ENCODE measurements around the gene BTBD2. TPM values are rescaled to one million over a fixed set of nuclear protein-coding genes. Genes with fewer than 3 reads are reported as not detected.

Gene BTBD2
- total and polyA plus RNA-seq, 2 of the 8 experiments (the other 6 are each of a cell fraction or from before 2014, with no cell fraction given) = 91.7 to 92.3 TPM

DNA sequence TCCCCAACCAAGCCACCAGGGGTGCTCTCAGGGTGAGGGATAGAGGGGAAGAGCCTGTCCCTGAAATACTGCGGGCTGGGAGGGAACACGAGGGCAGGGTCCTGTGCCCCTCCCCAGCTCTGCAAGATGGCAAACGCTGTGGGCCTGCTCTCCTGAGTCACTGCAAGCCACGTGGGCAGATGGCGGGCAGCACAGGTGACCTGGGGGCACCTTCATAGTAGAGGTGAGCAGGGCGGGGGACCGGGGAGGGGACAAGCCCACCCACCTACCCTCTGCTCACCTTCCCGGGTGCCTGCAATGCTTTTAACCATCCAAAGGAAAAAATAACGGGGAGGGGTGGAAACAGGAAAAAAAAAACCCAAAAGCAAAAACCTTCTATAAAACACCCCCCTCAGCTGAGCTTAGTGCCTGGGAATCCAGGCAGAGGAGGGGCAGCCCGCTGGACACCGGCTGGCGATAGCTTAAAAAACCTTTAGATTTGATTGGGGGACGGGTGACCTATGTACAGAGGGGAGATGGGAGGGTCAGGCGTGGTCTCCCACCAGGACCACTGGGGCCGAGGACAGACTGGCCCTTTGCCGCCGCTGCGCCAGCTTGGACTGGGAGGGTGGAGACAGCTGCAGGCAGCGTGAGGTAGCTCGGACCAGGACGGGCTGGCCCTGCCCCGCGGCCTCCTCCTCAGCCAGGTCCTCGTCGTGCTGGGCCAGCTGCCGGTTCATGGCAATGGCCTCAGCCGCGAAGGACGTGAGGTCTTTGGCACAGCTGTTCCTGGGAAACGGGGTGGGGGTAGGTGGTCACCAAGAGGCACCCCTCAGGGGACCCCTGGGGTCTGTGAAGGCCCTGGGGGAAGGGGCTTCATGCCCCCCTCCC lies 23.8 kb upstream of the BTBD2 start (continued):
- TF ChIP-seq, protein P1, sequence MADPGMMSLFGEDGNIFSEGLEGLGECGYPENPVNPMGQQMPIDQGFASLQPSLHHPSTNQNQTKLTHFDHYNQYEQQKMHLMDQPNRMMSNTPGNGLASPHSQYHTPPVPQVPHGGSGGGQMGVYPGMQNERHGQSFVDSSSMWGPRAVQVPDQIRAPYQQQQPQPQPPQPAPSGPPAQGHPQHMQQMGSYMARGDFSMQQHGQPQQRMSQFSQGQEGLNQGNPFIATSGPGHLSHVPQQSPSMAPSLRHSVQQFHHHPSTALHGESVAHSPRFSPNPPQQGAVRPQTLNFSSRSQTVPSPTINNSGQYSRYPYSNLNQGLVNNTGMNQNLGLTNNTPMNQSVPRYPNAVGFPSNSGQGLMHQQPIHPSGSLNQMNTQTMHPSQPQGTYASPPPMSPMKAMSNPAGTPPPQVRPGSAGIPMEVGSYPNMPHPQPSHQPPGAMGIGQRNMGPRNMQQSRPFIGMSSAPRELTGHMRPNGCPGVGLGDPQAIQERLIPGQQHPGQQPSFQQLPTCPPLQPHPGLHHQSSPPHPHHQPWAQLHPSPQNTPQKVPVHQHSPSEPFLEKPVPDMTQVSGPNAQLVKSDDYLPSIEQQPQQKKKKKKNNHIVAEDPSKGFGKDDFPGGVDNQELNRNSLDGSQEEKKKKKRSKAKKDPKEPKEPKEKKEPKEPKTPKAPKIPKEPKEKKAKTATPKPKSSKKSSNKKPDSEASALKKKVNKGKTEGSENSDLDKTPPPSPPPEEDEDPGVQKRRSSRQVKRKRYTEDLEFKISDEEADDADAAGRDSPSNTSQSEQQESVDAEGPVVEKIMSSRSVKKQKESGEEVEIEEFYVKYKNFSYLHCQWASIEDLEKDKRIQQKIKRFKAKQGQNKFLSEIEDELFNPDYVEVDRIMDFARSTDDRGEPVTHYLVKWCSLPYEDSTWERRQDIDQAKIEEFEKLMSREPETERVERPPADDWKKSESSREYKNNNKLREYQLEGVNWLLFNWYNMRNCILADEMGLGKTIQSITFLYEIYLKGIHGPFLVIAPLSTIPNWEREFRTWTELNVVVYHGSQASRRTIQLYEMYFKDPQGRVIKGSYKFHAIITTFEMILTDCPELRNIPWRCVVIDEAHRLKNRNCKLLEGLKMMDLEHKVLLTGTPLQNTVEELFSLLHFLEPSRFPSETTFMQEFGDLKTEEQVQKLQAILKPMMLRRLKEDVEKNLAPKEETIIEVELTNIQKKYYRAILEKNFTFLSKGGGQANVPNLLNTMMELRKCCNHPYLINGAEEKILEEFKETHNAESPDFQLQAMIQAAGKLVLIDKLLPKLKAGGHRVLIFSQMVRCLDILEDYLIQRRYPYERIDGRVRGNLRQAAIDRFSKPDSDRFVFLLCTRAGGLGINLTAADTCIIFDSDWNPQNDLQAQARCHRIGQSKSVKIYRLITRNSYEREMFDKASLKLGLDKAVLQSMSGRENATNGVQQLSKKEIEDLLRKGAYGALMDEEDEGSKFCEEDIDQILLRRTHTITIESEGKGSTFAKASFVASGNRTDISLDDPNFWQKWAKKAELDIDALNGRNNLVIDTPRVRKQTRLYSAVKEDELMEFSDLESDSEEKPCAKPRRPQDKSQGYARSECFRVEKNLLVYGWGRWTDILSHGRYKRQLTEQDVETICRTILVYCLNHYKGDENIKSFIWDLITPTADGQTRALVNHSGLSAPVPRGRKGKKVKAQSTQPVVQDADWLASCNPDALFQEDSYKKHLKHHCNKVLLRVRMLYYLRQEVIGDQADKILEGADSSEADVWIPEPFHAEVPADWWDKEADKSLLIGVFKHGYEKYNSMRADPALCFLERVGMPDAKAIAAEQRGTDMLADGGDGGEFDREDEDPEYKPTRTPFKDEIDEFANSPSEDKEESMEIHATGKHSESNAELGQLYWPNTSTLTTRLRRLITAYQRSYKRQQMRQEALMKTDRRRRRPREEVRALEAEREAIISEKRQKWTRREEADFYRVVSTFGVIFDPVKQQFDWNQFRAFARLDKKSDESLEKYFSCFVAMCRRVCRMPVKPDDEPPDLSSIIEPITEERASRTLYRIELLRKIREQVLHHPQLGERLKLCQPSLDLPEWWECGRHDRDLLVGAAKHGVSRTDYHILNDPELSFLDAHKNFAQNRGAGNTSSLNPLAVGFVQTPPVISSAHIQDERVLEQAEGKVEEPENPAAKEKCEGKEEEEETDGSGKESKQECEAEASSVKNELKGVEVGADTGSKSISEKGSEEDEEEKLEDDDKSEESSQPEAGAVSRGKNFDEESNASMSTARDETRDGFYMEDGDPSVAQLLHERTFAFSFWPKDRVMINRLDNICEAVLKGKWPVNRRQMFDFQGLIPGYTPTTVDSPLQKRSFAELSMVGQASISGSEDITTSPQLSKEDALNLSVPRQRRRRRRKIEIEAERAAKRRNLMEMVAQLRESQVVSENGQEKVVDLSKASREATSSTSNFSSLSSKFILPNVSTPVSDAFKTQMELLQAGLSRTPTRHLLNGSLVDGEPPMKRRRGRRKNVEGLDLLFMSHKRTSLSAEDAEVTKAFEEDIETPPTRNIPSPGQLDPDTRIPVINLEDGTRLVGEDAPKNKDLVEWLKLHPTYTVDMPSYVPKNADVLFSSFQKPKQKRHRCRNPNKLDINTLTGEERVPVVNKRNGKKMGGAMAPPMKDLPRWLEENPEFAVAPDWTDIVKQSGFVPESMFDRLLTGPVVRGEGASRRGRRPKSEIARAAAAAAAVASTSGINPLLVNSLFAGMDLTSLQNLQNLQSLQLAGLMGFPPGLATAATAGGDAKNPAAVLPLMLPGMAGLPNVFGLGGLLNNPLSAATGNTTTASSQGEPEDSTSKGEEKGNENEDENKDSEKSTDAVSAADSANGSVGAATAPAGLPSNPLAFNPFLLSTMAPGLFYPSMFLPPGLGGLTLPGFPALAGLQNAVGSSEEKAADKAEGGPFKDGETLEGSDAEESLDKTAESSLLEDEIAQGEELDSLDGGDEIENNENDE (IDR thresholded peaks at IDR 0.05; ENCODE audit: insufficient replicate concordance, low read length) = no peak
- TF ChIP-seq, protein P2, sequence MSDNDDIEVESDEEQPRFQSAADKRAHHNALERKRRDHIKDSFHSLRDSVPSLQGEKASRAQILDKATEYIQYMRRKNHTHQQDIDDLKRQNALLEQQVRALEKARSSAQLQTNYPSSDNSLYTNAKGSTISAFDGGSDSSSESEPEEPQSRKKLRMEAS (IDR thresholded peaks at IDR 0.05) = no peak
- TF ChIP-seq CHD2 (IDR thresholded peaks at IDR 0.05; ENCODE audit: low read length) = no peak
- TF ChIP-seq SP1 (IDR thresholded peaks at IDR 0.05; ENCODE audit: low read depth, low read length) = no peak
- no peak for TF ChIP-seq CTBP2 (IDR thresholded peaks at IDR 0.05; ENCODE audit: borderline replicate concordance, insufficient read depth, insufficient read length, low read length)
- TF ChIP-seq HDAC2 (IDR thresholded peaks at IDR 0.05; ENCODE audit: borderline replicate concordance in 1 of 2, low read depth in 2 of 2, low read length in 2 of 2) = no peak
- no peak for TF ChIP-seq KDM4A (IDR thresholded peaks at IDR 0.05; ENCODE audit: low read depth, low read length, severe bottlenecking)
